ENCODE data around the gene HSPA2.

The HSPA2 gene

DNA sequence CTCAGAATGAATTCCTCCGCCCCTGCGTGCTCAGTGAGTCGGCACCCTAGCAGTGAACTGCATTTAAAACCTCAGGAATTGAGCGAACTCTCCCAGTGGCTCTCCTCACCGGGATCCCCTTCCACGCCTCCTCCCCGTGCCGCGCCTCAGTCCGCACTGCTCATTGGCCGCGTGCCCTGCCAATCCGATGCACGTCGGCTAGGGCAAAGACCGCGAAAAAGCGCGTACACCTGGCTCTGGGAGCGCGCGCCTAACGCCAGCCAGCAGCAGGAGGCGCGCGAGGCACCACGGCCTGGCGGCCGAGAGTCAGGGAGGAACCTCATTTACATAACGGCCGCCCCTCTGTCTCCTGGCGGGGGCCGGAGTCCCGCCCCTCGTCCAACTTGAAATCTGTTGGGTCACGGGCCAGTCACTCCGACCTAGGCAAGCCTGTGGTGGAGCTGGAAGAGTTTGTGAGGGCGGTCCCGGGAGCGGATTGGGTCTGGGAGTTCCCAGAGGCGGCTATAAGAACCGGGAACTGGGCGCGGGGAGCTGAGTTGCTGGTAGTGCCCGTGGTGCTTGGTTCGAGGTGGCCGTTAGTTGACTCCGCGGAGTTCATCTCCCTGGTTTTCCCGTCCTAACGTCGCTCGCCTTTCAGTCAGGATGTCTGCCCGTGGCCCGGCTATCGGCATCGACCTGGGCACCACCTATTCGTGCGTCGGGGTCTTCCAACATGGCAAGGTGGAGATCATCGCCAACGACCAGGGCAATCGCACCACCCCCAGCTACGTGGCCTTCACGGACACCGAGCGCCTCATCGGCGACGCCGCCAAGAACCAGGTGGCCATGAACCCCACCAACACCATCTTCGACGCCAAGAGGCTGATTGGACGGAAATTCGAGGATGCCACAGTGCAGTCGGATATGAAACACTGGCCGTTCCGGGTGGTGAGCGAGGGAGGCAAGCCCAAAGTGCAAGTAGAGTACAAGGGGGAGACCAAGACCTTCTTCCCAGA lies at the start of gene HSPA2:
Gene HSPA2 (plus strand): TSS at position 534 of the 995 bp plus-strand sequence. CDS start 109 bp downstream, at position 643.
- TF ChIP-seq, protein P1, sequence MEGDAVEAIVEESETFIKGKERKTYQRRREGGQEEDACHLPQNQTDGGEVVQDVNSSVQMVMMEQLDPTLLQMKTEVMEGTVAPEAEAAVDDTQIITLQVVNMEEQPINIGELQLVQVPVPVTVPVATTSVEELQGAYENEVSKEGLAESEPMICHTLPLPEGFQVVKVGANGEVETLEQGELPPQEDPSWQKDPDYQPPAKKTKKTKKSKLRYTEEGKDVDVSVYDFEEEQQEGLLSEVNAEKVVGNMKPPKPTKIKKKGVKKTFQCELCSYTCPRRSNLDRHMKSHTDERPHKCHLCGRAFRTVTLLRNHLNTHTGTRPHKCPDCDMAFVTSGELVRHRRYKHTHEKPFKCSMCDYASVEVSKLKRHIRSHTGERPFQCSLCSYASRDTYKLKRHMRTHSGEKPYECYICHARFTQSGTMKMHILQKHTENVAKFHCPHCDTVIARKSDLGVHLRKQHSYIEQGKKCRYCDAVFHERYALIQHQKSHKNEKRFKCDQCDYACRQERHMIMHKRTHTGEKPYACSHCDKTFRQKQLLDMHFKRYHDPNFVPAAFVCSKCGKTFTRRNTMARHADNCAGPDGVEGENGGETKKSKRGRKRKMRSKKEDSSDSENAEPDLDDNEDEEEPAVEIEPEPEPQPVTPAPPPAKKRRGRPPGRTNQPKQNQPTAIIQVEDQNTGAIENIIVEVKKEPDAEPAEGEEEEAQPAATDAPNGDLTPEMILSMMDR (conservative IDR thresholded peaks at IDR 0.05; ENCODE audit: control insufficient read depth, insufficient read depth, low read depth, low read length): peak; percentile 61
- H3K4me3 ChIP-seq (ENCODE audit: control insufficient read depth, low read depth, low read length): peak within 1 kb of the TSS; percentile 58
- DNase-seq (ENCODE audit: low read depth): peak; percentile 98

DNA sequence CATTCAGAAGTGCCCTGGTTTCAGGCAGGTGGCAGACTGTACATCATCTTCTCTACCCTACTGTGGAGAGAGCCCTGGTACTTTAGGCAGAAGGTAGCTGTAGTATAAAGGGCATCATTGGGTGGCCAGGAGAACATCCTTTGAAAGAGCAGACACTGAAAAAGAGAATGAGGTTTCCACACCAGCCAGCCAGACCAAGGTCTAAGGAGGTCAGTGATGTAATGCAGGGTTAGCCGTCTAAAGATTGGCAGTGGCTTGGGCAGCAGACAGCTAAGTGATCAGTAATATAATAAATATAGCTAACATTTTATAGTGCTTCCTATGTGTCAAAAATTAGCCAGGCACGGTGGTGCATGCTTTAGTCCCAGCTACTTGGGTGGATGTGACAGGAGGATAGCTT lies 48.9 kb upstream of the HSPA2 start:
- TF ChIP-seq, protein P1 (conservative IDR thresholded peaks at IDR 0.05; ENCODE audit: control insufficient read depth, insufficient read depth, low read depth, low read length): no peak
- H3K4me3 ChIP-seq (ENCODE audit: control insufficient read depth, low read depth, low read length): no peak overlapping the region
- DNase-seq (ENCODE audit: low read depth): no peak

DNA sequence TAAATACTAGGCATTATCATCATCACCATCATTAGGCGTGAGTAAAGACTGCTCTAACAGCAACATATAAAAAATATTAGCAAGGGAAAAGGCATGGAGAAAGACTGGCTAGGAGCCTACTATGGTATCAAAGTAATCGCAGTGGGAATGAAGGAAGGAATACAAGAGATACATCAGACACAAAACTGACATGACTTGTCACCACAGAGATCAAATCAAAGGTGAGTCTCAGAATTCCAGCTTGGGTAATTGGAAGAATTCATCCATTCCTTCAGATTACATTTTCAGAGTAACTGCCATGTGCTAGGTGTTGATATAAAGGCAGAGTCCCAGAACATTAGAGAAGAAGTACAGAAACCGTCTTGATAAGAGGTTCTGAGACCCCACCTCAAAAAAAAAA lies 47.1 kb upstream of the HSPA2 start:
- no peak overlapping the region for H3K4me3 ChIP-seq (ENCODE audit: control insufficient read depth, low read depth, low read length)
- DNase-seq (ENCODE audit: low read depth): no peak
- TF ChIP-seq, protein P1 (conservative IDR thresholded peaks at IDR 0.05; ENCODE audit: control insufficient read depth, insufficient read depth, low read depth, low read length): no peak

DNA sequence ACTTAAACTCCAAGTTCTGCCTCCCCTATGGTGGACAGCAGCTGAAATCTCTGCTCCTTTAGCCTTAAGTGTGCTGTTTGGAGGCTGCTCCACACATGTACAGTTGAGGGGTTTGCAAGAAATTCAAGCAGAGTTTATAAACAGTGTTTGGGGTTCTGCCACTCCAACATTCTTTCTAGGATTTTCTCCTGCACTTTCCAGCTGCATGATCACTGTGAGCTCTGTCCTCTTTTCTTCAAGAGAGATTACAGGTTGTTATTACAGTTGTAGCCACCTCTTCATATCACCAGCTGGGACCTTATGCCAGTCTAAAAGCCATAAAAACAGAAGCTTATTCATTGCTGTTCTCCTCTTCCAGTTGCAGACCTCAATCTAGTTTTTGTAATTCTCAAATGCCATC lies 45.3 kb upstream of the HSPA2 start:
- no peak overlapping the region for H3K4me3 ChIP-seq (ENCODE audit: control insufficient read depth, low read depth, low read length)
- TF ChIP-seq, protein P1 (conservative IDR thresholded peaks at IDR 0.05; ENCODE audit: control insufficient read depth, insufficient read depth, low read depth, low read length): no peak
- no peak for DNase-seq (ENCODE audit: low read depth)

DNA sequence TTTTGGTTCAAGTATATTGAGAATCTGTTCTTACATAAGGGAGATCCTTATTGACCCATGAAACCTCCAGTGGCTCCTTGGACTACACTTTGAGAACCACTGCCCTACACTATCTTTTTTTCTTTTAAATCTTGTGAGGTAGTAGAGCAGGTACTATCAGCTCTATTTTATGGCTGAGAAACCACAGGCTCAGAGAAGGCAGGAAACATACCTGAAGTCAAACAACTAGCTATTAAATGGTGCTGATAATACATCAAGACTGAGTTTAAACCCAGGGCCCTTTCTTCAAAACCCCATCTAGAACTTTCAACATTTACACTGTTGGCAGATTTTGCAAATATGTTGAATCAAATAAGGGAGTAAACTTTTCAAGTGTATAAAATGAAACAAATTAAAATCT lies 43.8 kb upstream of the HSPA2 start:
- DNase-seq (ENCODE audit: low read depth): no peak
- no peak overlapping the region for H3K4me3 ChIP-seq (ENCODE audit: control insufficient read depth, low read depth, low read length)
- TF ChIP-seq, protein P1 (conservative IDR thresholded peaks at IDR 0.05; ENCODE audit: control insufficient read depth, insufficient read depth, low read depth, low read length): no peak

DNA sequence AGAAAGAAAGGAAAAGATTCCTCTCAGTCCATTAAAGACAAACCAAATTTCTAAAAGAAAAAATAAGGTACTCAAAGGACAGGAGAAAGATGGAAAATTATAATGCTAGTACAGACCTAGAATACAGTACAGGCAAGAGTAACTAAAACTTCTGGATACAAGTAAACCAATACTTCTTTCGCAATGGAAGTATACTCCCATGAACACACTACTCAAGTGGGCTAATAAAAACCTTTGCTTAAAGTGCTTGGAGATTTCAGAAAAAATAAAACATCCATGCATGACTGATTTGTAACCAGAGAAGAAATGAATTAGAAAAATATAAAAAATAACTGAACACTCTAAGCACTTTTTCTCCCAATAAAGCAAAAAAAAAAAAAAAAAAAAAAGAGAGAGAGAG lies 40.5 kb upstream of the HSPA2 start:
- TF ChIP-seq, protein P1 (conservative IDR thresholded peaks at IDR 0.05; ENCODE audit: control insufficient read depth, insufficient read depth, low read depth, low read length): no peak
- H3K4me3 ChIP-seq (ENCODE audit: control insufficient read depth, low read depth, low read length): no peak overlapping the region
- peak; percentile 41 for DNase-seq (ENCODE audit: low read depth)
